ENCODE data around the gene CKB. TPM values are rescaled to one million over a fixed set of nuclear protein-coding genes. Genes with fewer than 3 reads are reported as not detected.

Gene CKB
- total RNA-seq, 2 experiments from 2014 or later = 0.82 to 3.0 TPM

DNA sequence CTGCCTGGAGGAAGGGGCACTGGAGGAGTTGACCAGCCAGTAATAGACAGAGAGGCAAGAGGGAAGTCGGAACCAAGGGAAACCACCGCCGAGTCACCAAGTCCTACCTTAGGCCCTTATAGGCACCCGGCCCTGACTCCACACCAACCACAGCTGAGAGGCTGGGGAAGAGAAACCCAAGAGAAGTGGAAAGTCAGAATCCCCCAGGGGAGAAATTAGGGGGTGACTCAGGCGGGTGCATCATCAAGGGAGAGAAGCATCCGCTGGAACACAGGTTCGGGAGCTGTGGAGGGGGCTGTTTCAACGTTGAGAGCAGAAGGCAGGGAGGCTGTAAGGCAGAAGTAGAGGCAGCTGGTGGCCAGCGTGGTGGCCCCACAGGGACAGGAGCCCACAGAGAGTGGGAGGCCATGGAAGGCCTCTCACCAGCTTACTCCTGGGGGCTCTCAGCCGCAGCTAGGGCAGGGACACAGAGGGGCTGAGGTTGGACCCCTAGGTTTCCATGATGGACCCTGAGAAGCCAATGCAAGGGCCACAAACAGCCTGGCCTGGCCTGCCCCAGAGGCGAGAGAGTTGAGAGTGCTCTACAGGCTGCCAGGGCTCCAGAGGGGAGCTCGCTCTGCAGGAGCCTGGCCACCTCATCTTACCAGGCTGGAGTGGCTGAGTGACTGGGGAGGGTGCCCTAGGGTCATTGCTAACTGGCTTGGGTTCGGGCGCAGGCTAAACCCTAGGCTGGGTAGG lies 4.9 kb upstream of the CKB start:
- peaks cover 28% of the 10 kb centered on the region for H3K4me1 ChIP-seq (ENCODE audit: insufficient read depth, low read length, poor library complexity, severe bottlenecking)
- H3K4me2 ChIP-seq (ENCODE audit: low read length) = peak overlapping the region; percentile 100
- H4K20me1 ChIP-seq (ENCODE audit: insufficient read depth, low read length) = no peaks in the 10 kb centered on the region
- no peaks in the 10 kb centered on the region for H3K9me3 ChIP-seq (ENCODE audit: low read length)
- DNase-seq (ENCODE audit: low spot score) = peak; percentile 45
- H2AFZ ChIP-seq (ENCODE audit: low read length) = no peak overlapping the region
- ChIA-PET POLR2A (interaction anchor here (0.6 kb wide), 1 partner anchor 36 kb away, joined by 3 read pairs; no protein-coding TSS in a partner anchor), CTCF (ENCODE audit: unreplicated experiment) (interaction anchor here (0.5 to 1.5 kb wide), 3 partner anchors 10 to 758 kb away, joined by 3 read pairs; no protein-coding TSS in a partner anchor)
- no peaks in the 10 kb centered on the region for H3K9me2 ChIP-seq (ENCODE audit: insufficient read depth, low read length)
- no TSS peak for BruUV-seq (replicated peaks)
- peaks cover 24% of the 10 kb centered on the region; the same call in 1 of the 2 replicates for H3K36me3 ChIP-seq (ENCODE audit: insufficient read depth, low read length)
- TF ChIP-seq EZH2phosphoT487 (IDR thresholded peaks at IDR 0.05; ENCODE audit: borderline replicate concordance, low read depth, low read length) = no peak
- TF ChIP-seq CTCF (conservative IDR thresholded peaks at IDR 0.05; ENCODE audit: low read length) = no peak
- peak overlapping the region; percentile 92 for H3K4me3 ChIP-seq (ENCODE audit: low read depth, low read length, poor library complexity, severe bottlenecking)
- peaks cover 27% of the 10 kb centered on the region for H3K79me2 ChIP-seq (ENCODE audit: insufficient read depth, low read depth, low read length)
- no peak overlapping the region for H3K27ac ChIP-seq (ENCODE audit: low read depth, low read length, poor library complexity, severe bottlenecking)
- intact Hi-C loops (cut with micrococcal nuclease; ENCODE audit: unreplicated experiment) = no loop called here

DNA sequence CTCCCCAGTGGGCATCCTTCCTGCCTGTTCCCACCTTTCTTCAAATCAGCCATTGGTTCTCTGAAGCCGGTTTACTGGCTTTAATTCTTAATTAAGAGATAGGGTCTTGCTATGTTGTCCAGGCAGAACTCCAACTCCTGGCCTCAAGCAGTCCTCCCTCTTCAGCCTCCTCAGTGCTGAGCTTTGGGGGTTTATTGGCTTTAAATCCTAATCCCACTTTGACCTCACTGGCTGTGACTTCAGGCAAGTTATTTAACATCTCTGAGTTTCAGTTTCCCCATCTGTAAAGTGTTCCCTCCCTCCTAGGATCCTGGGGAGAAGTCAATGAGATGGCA lies 4.3 kb upstream of the CKB start:
- DNase-seq (ENCODE audit: low spot score) = no peak
- Histone ChIP-seq H3K79me2 (ENCODE audit: insufficient read depth, low read depth, low read length) (peaks cover 27% of the 10 kb centered on the region), H3K27ac (ENCODE audit: low read depth, low read length, poor library complexity, severe bottlenecking) (no peak overlapping the region), H2AFZ (ENCODE audit: low read length) (no peak overlapping the region), H3K4me1 (ENCODE audit: insufficient read depth, low read length, poor library complexity, severe bottlenecking) (peaks cover 28% of the 10 kb centered on the region), H3K4me3 (ENCODE audit: low read depth, low read length, poor library complexity, severe bottlenecking) (no peak overlapping the region), H4K20me1 (ENCODE audit: insufficient read depth, low read length) (no peaks in the 10 kb centered on the region), H3K9me2 (ENCODE audit: insufficient read depth, low read length) (no peaks in the 10 kb centered on the region), H3K4me2 (ENCODE audit: low read length) (peak overlapping the region; percentile 100; the same call in 1 of the 2 replicates), H3K9me3 (ENCODE audit: low read length) (no peaks in the 10 kb centered on the region), H3K36me3 (ENCODE audit: insufficient read depth, low read length) (peaks cover 18% of the 10 kb centered on the region; the same call in 1 of the 2 replicates)
- ChIA-PET CTCF (ENCODE audit: unreplicated experiment) (no interaction called here), POLR2A (interaction anchor here (0.5 kb wide), 1 partner anchor 131 kb away, joined by 3 read pairs; no protein-coding TSS in a partner anchor)
- TF ChIP-seq EZH2phosphoT487 (IDR thresholded peaks at IDR 0.05; ENCODE audit: borderline replicate concordance, low read depth, low read length) (no peak), CTCF (conservative IDR thresholded peaks at IDR 0.05; ENCODE audit: low read length) (no peak)
- intact Hi-C loops (cut with micrococcal nuclease; ENCODE audit: unreplicated experiment) = no loop called here
- no TSS peak for BruUV-seq (replicated peaks)

All from OCI-LY7 (cell line).